PC-9 (cell line): Measurements from ENCODE around the gene IPPK.

Source experiments
- CTCF ChIP-seq: fragments of 200-600 bp; sonication (generic); conservative IDR thresholded peaks from 2 replicates; pipeline ENCODE4 v1.6.1; 2017; ENCODE audit warnings: mixed run types, antibody characterized with exemption, mild to moderate bottlenecking, moderate library complexity
- EZH2 ChIP-seq: fragments of 200-600 bp; sonication (generic); IDR thresholded peaks from 2 replicates; pipeline ENCODE4 v1.8.0; 2017; ENCODE audit warnings: antibody characterized with exemption, low read depth

- TF ChIP-seq CTCF = no peak
- TF ChIP-seq EZH2 = no peak
Observed at GRCh38 chr9:92665836-92666235, 4.1 kb downstream of the IPPK start.
